CD4-positive, alpha-beta T cell (primary cell): ENCODE data around the gene STARD8. TPM values are rescaled to one million over a fixed set of nuclear protein-coding genes. Genes with fewer than 3 reads are reported as not detected.

Source experiments
- ATAC-seq: fragments of 200-7000 bp; cut with Tn5 transposase; one replicate; pipeline ENCODE4 v1.10.0; 2022; ENCODE audit warnings: mild to moderate bottlenecking; ENCODE audit not compliant: poor library complexity
- CTCF ChIA-PET: fragments of 350-600 bp; sonication (Branson Sonifier 250); formaldehyde crosslinking; loops from one replicate; lab custom pipeline; 2021; ENCODE audit warnings: antibody characterized with exemption, inconsistent platforms; lab: Charles Lee
- POLR2A ChIA-PET: fragments of 350-600 bp; sonication (Branson Sonifier 250); formaldehyde crosslinking; loops from one replicate; lab custom pipeline; 2021; ENCODE audit warnings: antibody characterized with exemption, inconsistent platforms; lab: Charles Lee
- DNase-seq, 14 experiments: peaks; one replicate each; pipeline ENCODE4 v3.0.0-alpha.2; 2013 to 2020; ENCODE audit warnings: mixed read lengths in 2 of 14
- H3K27ac ChIP-seq, 2 donors: one replicate each; pipeline versions ENCODE4 v1.5.1 to v1.7.0; 2013; ENCODE audit warnings: low read length in 2 of 2, low read depth in 1 of 2, mild to moderate bottlenecking in 1 of 2
- H3K27me3 ChIP-seq, 2 experiments: 1 replicate in 1 of 2; 2 replicates in 1 of 2; pipeline versions ENCODE4 v1.6.1 to v1.7.0; 2013; ENCODE audit warnings: low read length in 2 of 2, control low read depth in 1 of 2, mild to moderate bottlenecking in 1 of 2, moderate library complexity in 1 of 2; ENCODE audit not compliant: insufficient read depth in 2 of 2, control insufficient read depth in 1 of 2
- H3K36me3 ChIP-seq: one replicate; pipeline ENCODE4 v1.6.1; 2013; ENCODE audit warnings: low read length, control low read depth; ENCODE audit not compliant: insufficient read depth
- H3K4me1 ChIP-seq: one replicate; pipeline ENCODE4 v1.6.1; 2013; ENCODE audit warnings: low read length, control low read depth; ENCODE audit not compliant: insufficient read depth
- H3K4me3 ChIP-seq: one replicate; pipeline ENCODE4 v1.5.1; 2013; ENCODE audit warnings: mild to moderate bottlenecking, low read length, moderate library complexity
- H3K9me3 ChIP-seq, 2 experiments: 1 replicate in 1 of 2; 2 replicates in 1 of 2; pipeline versions ENCODE4 v1.6.1 to v1.7.0; 2013; ENCODE audit warnings: low read length in 2 of 2, mild to moderate bottlenecking in 2 of 2, control low read depth in 1 of 2, moderate library complexity in 1 of 2; ENCODE audit not compliant: control insufficient read depth in 1 of 2, insufficient read depth in 1 of 2
- H3K27ac Mint-ChIP-seq: one replicate; pipeline ENCODE4 v1.8.0; 2020; ENCODE audit warnings: mixed read lengths
- H3K27me3 Mint-ChIP-seq: one replicate; pipeline ENCODE4 v1.8.0; 2021; ENCODE audit warnings: mixed read lengths
- H3K36me3 Mint-ChIP-seq: one replicate; pipeline ENCODE4 v1.8.0; 2021; ENCODE audit warnings: low read depth, mixed read lengths
- H3K4me1 Mint-ChIP-seq: one replicate; pipeline ENCODE4 v1.8.0; 2021; ENCODE audit warnings: low read depth, mixed read lengths
- H3K4me3 Mint-ChIP-seq: one replicate; pipeline ENCODE4 v1.8.0; 2020; ENCODE audit warnings: mild to moderate bottlenecking, mixed read lengths
- H3K9me3 Mint-ChIP-seq: one replicate; pipeline ENCODE4 v1.8.0; 2020; ENCODE audit warnings: mixed read lengths
- CTCF ChIP-seq: fragments of 200-600 bp; IDR thresholded peaks from one replicate; pipeline ENCODE4 v1.8.0; 2022; ENCODE audit warnings: antibody characterized with exemption, mild to moderate bottlenecking
- intact Hi-C, 2 experiments: fragments of 100-400 bp; cut with DNase I in 1 of 2; cut with micrococcal nuclease in 1 of 2; formaldehyde crosslinking; loops; one replicate each; pipeline versions ENCODE4 v1.15.1 to v1.9.0; 2023 to 2025; cut with DNase I, micrococcal nuclease
- total RNA-seq, 174 experiments: library from RNA in 2 of 174; stranded (reverse) in 2 of 174; gene quantifications; one replicate each; pipeline ENCODE4 v1.2.3 and lab custom pipeline; 2021 to 2026

Gene STARD8
- total RNA-seq, 2 experiments from 2014 or later, result 0.22 to 0.25 TPM

DNA sequence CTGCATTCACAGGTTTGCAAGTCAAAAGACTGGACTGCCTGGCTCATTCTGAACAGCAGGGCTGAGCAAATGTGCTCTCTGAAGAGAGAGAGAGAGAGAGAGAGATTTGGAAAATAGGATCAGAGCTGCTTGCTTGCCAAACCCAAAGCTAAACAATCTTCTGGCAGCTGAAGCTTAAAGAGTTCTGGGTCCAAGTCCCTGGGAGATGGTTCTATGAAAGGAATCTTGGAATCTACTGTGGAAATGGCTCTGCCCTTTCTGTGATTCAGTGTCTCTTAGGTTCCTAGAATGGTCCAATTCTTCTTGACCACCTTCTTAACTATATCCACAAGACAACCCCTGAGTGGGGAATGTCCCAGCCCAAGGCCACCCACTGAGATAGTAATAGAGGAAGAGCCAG lies 115.3 kb downstream of the STARD8 start:
- ChIA-PET CTCF (no interaction called here), POLR2A (no interaction called here)
- H3K9me3 Mint-ChIP-seq, result no peaks in the 10 kb centered on the region
- no peak overlapping the region for H3K4me3 ChIP-seq
- no peak for TF ChIP-seq CTCF
- ATAC-seq (no peak), DNase-seq (no peak)
- H3K4me3 Mint-ChIP-seq, result no peak overlapping the region
- H3K4me1 Mint-ChIP-seq, result no peaks in the 10 kb centered on the region
- intact Hi-C loops, result no loop called here
- no peaks in the 10 kb centered on the region for H3K36me3 Mint-ChIP-seq
- H3K27ac ChIP-seq, result no peak overlapping the region
- no peaks in the 10 kb centered on the region for H3K36me3 ChIP-seq
- H3K27ac Mint-ChIP-seq, result no peak overlapping the region
- no peaks in the 10 kb centered on the region for H3K9me3 ChIP-seq
- no peaks in the 10 kb centered on the region for H3K27me3 ChIP-seq
- no peaks in the 10 kb centered on the region for H3K4me1 ChIP-seq
- no peaks in the 10 kb centered on the region for H3K27me3 Mint-ChIP-seq

DNA sequence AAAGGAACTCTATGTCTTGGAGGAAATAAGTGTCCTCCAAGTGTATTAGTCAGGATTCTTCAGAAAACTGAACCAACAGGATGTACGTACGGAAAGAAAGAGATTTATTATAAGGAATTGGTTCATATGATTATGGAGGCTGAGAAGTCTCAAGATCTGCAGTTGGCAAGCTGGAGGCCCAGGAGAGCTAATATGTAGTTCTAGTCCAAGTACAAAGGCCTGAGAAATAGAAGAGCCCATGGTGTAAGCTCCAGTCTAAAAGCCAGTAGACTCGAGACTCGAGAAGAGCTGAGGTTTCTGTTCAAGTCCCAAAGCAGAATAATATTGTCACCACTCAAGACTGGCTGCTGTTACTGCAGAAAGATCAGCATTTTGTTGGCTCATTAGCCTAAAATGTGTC lies 116.0 kb downstream of the STARD8 start:
- Mint-ChIP-seq H3K9me3 (no peaks in the 10 kb centered on the region), H3K27me3 (no peaks in the 10 kb centered on the region), H3K36me3 (no peaks in the 10 kb centered on the region), H3K27ac (no peak overlapping the region), H3K4me1 (no peaks in the 10 kb centered on the region), H3K4me3 (no peak overlapping the region)
- ChIA-PET CTCF (no interaction called here), POLR2A (no interaction called here)
- no peaks in the 10 kb centered on the region for H3K4me1 ChIP-seq
- no peak for DNase-seq
- no peak for TF ChIP-seq CTCF
- no peaks in the 10 kb centered on the region for H3K36me3 ChIP-seq
- no peak for ATAC-seq
- H3K4me3 ChIP-seq, result no peak overlapping the region
- H3K9me3 ChIP-seq, result no peaks in the 10 kb centered on the region
- no peaks in the 10 kb centered on the region for H3K27me3 ChIP-seq
- intact Hi-C loops, result no loop called here
- no peak overlapping the region for H3K27ac ChIP-seq

Other genes starting within 250 kb of the STARD8 start
- gene OPHN1, start 214.2 kb upstream of the STARD8 start, total RNA-seq, result not detected
- 1 to 10 TPM; 7.0 to 7.4 TPM for gene YIPF6, start 148.6 kb upstream of the STARD8 start, total RNA-seq
- 1 to 10 TPM; 2.9 to 3.1 TPM for gene EFNB1, start 181.4 kb downstream of the STARD8 start, total RNA-seq